GM12873 (cell line): ENCODE measurements around the gene RNASET2.

Experiments
- TF ChIP-seq, protein P1 (sequence below): IDR thresholded peaks from 2 replicates; pipeline ENCODE4 v1.5.1; 2012; ENCODE audit warnings: low read depth, mild to moderate bottlenecking, moderate library complexity, low read length, control low read depth; ENCODE audit not compliant: insufficient read depth; ENCODE audit errors: missing control alignments

Gene RNASET2

DNA sequence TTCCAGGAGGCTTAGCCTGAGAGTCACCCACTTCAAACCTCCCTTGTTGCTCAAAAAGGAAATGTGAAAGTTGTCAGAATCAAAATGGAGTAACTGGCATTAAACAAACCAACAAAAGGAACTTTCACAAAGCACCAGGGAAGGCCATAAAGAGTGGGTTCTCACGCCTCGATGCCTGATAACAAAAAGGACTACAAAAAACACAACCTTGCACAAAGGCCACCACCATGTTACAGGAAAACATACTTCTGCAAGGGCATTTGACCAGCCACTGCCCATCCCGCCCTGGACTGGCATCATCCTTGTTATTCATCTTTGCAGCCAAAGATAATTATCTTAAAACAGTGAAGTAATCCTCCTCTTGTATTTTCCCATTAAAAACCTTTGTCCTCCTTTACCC is 34.8 kb downstream of the RNASET2 start:
- TF ChIP-seq, protein P1, sequence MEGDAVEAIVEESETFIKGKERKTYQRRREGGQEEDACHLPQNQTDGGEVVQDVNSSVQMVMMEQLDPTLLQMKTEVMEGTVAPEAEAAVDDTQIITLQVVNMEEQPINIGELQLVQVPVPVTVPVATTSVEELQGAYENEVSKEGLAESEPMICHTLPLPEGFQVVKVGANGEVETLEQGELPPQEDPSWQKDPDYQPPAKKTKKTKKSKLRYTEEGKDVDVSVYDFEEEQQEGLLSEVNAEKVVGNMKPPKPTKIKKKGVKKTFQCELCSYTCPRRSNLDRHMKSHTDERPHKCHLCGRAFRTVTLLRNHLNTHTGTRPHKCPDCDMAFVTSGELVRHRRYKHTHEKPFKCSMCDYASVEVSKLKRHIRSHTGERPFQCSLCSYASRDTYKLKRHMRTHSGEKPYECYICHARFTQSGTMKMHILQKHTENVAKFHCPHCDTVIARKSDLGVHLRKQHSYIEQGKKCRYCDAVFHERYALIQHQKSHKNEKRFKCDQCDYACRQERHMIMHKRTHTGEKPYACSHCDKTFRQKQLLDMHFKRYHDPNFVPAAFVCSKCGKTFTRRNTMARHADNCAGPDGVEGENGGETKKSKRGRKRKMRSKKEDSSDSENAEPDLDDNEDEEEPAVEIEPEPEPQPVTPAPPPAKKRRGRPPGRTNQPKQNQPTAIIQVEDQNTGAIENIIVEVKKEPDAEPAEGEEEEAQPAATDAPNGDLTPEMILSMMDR: no peak

DNA sequence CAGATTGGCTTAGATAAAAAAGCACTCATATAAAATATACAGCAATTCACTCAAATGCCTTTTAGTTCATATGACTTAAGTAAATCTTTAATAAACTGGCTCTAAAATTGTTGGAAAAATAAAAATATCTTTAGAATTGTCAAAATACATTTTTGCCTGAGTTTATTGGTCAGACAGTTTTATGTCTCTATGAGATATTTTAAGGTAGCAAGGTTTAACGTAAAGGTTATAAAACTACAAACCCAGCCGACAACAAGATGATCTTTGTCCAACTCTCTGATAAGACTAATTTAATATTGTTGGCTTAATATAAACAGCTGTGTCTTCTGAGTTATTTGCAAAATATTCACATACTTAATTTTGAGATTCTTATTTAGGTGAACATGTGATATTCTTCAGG is 39.5 kb downstream of the RNASET2 start:
- TF ChIP-seq, protein P1: no peak

DNA sequence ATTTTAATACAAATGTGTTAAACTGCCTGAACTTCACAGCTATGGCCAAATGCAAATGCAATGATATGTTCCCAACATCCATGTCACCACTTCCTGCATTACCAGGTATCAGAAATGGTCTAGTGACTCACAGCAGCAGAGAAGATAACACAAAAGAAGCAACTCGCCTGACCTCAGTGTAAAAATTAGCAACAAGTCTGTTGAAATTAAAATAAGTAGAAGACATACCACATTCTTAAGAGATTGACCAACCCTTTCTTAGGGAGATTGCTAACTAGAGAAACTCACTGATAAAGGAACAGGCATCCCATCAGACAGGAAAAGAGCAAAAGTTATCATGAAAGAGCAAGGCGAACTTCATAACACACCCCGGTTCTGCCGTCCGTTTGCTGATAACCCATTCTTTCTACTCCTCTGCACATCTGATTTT is 45.1 kb downstream of the RNASET2 start:
- TF ChIP-seq, protein P1: no peak

DNA sequence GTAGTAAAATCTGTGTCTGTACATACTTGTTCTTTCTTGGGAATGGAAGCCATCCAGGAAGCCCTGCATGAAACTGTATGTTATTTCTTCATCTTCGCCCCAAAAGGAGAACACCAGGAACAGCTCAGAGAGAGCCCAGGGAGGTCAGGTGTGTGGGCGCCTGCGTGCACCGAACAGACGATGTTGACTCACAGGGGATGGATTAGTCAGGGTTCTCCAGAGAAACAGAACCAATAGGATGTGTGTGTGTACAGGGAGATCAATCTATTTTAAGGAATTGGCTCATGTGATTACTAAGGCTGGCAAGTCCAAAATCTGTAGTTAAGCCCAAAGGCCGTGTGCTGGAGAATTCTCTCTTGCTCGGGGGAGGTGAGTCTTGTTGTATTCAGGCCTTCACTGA is 45.7 kb downstream of the RNASET2 start:
- TF ChIP-seq, protein P1: no peak

DNA sequence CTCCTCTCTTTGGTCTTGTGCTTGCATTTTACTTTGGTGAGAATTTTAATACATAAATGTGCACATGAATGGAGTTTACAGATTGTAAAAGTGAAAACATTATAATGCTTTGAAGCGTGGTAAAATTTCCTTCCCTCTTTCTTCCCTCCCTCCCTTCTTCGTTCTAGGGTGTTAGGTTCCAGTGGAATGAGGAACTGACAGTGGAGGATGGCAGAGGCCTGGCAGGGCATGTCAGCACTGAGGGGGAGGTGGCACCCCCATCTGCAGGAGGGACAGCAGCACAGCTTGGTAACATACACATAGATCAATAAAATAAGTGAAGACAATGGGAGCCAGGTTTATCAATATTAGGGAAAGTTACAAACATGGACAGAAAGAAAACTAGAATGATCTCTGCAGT is 47.5 kb downstream of the RNASET2 start:
- TF ChIP-seq, protein P1: no peak

DNA sequence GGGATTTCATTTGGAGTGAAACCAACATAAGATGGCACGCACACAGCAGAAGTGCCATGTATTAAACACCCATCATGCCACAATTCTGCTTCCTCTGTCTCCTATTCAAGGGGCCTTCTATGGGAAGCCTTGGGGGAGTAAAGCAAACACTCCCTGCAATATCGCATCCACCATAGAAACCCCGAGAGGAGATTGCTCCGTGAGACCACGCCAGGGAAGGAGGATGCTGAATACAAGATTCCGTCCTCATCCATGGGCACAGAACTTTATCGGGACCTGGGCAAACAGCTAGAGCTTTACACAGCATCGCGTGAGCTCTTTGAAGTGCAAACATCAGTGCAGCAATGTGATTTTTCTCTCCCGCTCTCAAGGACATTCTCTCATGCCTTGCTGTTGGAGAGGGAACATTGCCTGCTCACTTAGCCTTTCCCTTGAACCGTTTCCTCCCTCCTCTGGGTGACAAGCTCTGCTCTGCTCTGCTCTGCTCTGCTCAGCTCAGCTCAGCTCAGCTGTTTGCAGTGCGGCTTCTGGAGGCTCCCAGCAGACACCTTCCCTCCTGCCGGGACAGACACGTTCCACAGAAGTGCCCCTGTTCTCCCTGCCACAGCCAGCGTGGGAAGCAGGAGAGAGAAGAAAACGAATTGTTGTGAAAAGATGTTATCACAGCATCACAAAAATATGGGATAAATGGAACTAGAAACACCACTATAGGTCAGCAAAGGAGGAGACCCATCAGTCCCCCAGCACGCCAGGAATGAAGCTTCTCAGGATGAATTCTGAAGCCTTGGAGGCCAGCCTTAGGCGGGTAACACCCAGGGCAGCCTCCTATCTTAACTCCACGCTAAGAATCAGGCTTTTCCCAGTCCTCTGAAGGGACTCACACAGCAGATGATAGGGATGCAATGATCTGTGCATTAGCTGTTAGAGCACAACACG is 48.2 kb downstream of the RNASET2 start:
- TF ChIP-seq, protein P1: no peak

DNA sequence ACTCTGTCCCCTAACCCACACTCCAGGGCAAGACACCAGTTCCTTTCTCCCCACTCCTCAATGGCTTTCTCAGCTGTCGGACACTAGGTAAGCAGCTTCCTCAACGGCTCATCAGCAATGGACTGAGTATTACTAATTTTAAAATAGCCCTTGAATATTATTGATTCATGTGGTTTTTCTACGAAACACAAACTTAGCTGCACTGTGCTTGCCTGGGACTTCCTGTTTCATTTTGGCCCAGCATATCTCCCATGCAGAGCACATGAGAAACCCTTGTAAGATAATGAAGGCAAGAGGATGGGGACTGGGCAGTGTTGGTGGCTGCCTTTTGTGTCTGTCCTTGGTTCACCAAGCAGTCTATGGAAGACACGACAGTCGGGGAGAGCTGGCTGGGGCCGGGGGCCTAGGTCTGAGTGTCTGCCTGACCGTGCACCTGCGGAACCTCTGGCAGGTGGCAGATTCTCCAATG is 48.9 kb downstream of the RNASET2 start:
- TF ChIP-seq, protein P1: no peak
